ENCODE data around the gene TSPAN32. TPM values are rescaled to one million over a fixed set of nuclear protein-coding genes. Genes with fewer than 3 reads are reported as not detected.
A peak's percentile ranks its signal among the peaks of the same experiment; 100 is the strongest.

TSPAN32 gene
- total RNA-seq, 1 donor from 2014 or later, result 0.23 TPM

GRCh38 chr11:2342557-2342956 lies 40.7 kb downstream of the TSPAN32 start:
- Mint-ChIP-seq H3K4me3 (ENCODE audit: unreplicated experiment) (peak overlapping the region; percentile 72), H3K4me1 (ENCODE audit: unreplicated experiment) (peaks cover 16% of the 10 kb centered on the region), H3K27ac (ENCODE audit: unreplicated experiment) (no peak overlapping the region), H3K27me3 (ENCODE audit: unreplicated experiment) (peaks cover 10% of the 10 kb centered on the region), H3K36me3 (ENCODE audit: low read depth, unreplicated experiment) (peaks cover 7% of the 10 kb centered on the region), H3K9me3 (ENCODE audit: unreplicated experiment) (no peaks in the 10 kb centered on the region)
- DNase-seq (ENCODE audit: low spot score), result no peak
- TF ChIP-seq CTCF (IDR thresholded peaks at IDR 0.05; ENCODE audit: unreplicated experiment), result no peak

- Mint-ChIP-seq H3K4me3 (ENCODE audit: unreplicated experiment) (no peak overlapping the region), H3K9me3 (ENCODE audit: unreplicated experiment) (no peaks in the 10 kb centered on the region), H3K27me3 (ENCODE audit: unreplicated experiment) (peaks cover 10% of the 10 kb centered on the region), H3K36me3 (ENCODE audit: low read depth, unreplicated experiment) (peaks cover 8% of the 10 kb centered on the region), H3K4me1 (ENCODE audit: unreplicated experiment) (peaks cover 12% of the 10 kb centered on the region), H3K27ac (ENCODE audit: unreplicated experiment) (no peak overlapping the region)
- DNase-seq (ENCODE audit: low spot score), result no peak
- TF ChIP-seq CTCF (IDR thresholded peaks at IDR 0.05; ENCODE audit: unreplicated experiment), result no peak
Measured at GRCh38 chr11:2342981-2343380, 41.2 kb downstream of the TSPAN32 start.

- no peak for DNase-seq (ENCODE audit: low spot score)
- peaks cover 4% of the 10 kb centered on the region for H3K9me3 Mint-ChIP-seq (ENCODE audit: unreplicated experiment)
- peaks cover 10% of the 10 kb centered on the region for H3K27me3 Mint-ChIP-seq (ENCODE audit: unreplicated experiment)
Measured at GRCh38 chr11:2343502-2343901, 41.7 kb downstream of the TSPAN32 start.

DNA sequence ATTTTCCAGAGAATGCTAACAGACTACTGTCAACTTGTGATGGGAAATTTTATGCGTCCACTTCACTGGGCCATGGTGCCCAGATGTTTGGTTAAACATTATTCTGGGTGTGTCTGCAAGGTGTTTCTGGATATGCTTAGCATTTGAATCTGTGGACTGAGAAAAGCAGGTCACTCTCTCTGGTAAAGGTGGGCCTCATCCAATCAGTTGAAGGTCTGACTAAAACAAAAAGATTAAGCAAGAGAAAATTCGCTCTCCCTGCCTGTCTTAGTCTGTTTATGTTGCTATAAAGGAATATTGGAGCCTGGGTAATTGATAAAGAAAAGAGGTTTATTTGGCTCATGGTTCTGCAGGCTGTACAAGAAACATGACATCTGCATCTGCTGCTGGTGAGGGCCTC lies 43.2 kb downstream of the TSPAN32 start:
- no peak for DNase-seq (ENCODE audit: low spot score)
- Mint-ChIP-seq H3K4me1 (ENCODE audit: unreplicated experiment) (no peaks in the 10 kb centered on the region), H3K27me3 (ENCODE audit: unreplicated experiment) (peaks cover 10% of the 10 kb centered on the region), H3K9me3 (ENCODE audit: unreplicated experiment) (peaks cover 8% of the 10 kb centered on the region), H3K27ac (ENCODE audit: unreplicated experiment) (no peak overlapping the region), H3K4me3 (ENCODE audit: unreplicated experiment) (no peak overlapping the region), H3K36me3 (ENCODE audit: low read depth, unreplicated experiment) (peaks cover 19% of the 10 kb centered on the region)
- no peak for TF ChIP-seq CTCF (IDR thresholded peaks at IDR 0.05; ENCODE audit: unreplicated experiment)

More at GRCh38 chr11:2343502-2343901, 41.7 kb downstream of the TSPAN32 start:
- Mint-ChIP-seq H3K36me3 (ENCODE audit: low read depth, unreplicated experiment) (peaks cover 13% of the 10 kb centered on the region), H3K4me1 (ENCODE audit: unreplicated experiment) (peaks cover 8% of the 10 kb centered on the region), H3K27ac (ENCODE audit: unreplicated experiment) (no peak overlapping the region), H3K4me3 (ENCODE audit: unreplicated experiment) (no peak overlapping the region)
- no peak for TF ChIP-seq CTCF (IDR thresholded peaks at IDR 0.05; ENCODE audit: unreplicated experiment)

GRCh38 chr11:2346014-2346413 lies 44.2 kb downstream of the TSPAN32 start:
- Mint-ChIP-seq H3K27me3 (ENCODE audit: unreplicated experiment) (peaks cover 10% of the 10 kb centered on the region), H3K27ac (ENCODE audit: unreplicated experiment) (no peak overlapping the region), H3K9me3 (ENCODE audit: unreplicated experiment) (peaks cover 12% of the 10 kb centered on the region), H3K4me3 (ENCODE audit: unreplicated experiment) (no peak overlapping the region), H3K36me3 (ENCODE audit: low read depth, unreplicated experiment) (peaks cover 22% of the 10 kb centered on the region), H3K4me1 (ENCODE audit: unreplicated experiment) (no peaks in the 10 kb centered on the region)
- no peak for TF ChIP-seq CTCF (IDR thresholded peaks at IDR 0.05; ENCODE audit: unreplicated experiment)
- no peak for DNase-seq (ENCODE audit: low spot score)

All from endothelial cell (in vitro differentiated cells).